HepG2 (cell line): ENCODE results near the gene PGS1. TPM values are rescaled to one million over a fixed set of nuclear protein-coding genes. Genes with fewer than 3 reads are reported as not detected.

ENCODE experiments used
- ATAC-seq: fragments of 200-7000 bp; cut with Tn5 transposase; 3 replicates; pipeline ENCODE4 v1.9.1; 2020; ENCODE audit warnings: mild to moderate bottlenecking, moderate library complexity
- BruUV-seq: library from RNA; stranded (reverse); fragments of 400-500 nt; replicated peaks from 2 replicates; lab custom pipeline; 2021; lab: Mats Ljungman, UMichigan
- CTCF ChIA-PET: fragments of 300-600 bp; formaldehyde crosslinking; extraction: SDS; loops from one replicate; lab custom pipeline; 2021; ENCODE audit warnings: low total read pairs, inconsistent platforms, low intra/inter-chr PET ratio; lab: Yijun Ruan, JAX
- POLR2A ChIA-PET: fragments of 350-600 bp; sonication (Branson Sonifier 250); formaldehyde crosslinking; loops from one replicate; lab custom pipeline; 2020; ENCODE audit warnings: antibody characterized with exemption, inconsistent platforms; lab: Yijun Ruan, JAX
- DNase-seq: peaks from one replicate; pipeline ENCODE4 v3.0.0-alpha.2; 2015; ENCODE audit warnings: low spot score
- FAIRE-seq: peaks from 3 replicates; lab custom pipeline; 2011; peaks lifted over from hg19 to GRCh38; lab: Jason Lieb, UNC
- H2AFZ ChIP-seq: one replicate; pipeline ENCODE4 v1.6.1; 2011; ENCODE audit warnings: low read length, inconsistent platforms
- H3K27ac ChIP-seq: fragments of 300-600 bp; 3 replicates; pipeline ENCODE4 v1.8.0; 2011; ENCODE audit warnings: mixed run types, mild to moderate bottlenecking, mixed read lengths, low read length, inconsistent platforms; ENCODE audit not compliant: insufficient read depth; ENCODE audit errors: extremely low read length
- H3K27me3 ChIP-seq, 2 experiments: fragments of 200-600 bp in 1 of 2; 2 replicates in 1 of 2; 3 replicates in 1 of 2; pipeline versions ENCODE4 v1.6.0 to v1.8.0; 2011; ENCODE audit warnings: low read length in 2 of 2, mild to moderate bottlenecking in 2 of 2, moderate library complexity in 2 of 2, inconsistent platforms in 1 of 2; ENCODE audit not compliant: insufficient read depth in 2 of 2, control insufficient read depth in 1 of 2
- H3K36me3 ChIP-seq, 2 experiments: fragments of 200-600 bp in 1 of 2; replicated peaks in 1 of 2; 2 replicates in 1 of 2; 3 replicates in 1 of 2; pipeline versions ENCODE4 v1.5.1 to v1.8.0; 2011; ENCODE audit warnings: low read length in 2 of 2, inconsistent platforms in 1 of 2; ENCODE audit not compliant: insufficient read depth in 2 of 2, control insufficient read depth in 1 of 2
- H3K4me1 ChIP-seq: 2 replicates; pipeline ENCODE4 v1.5.1; 2012; ENCODE audit warnings: low read length, inconsistent platforms; ENCODE audit not compliant: insufficient read depth
- H3K4me2 ChIP-seq: 2 replicates; pipeline ENCODE4 v1.6.0; 2011; ENCODE audit warnings: low read depth, low read length, inconsistent platforms
- H3K4me3 ChIP-seq, 3 experiments: fragments of 200-600 bp in 1 of 3; sonication (generic), shearing (Covaris generic) in 1 of 3; replicated peaks in 1 of 3; 2 replicates each; pipeline ENCODE4 v1.5.1; 2011 to 2016; ENCODE audit warnings: low read length in 3 of 3, inconsistent platforms in 2 of 3, low read depth in 2 of 3, mild to moderate bottlenecking in 2 of 3, control low read depth in 1 of 3, mixed read lengths in 1 of 3; ENCODE audit not compliant: insufficient read depth in 1 of 3
- H3K79me2 ChIP-seq: one replicate; pipeline ENCODE4 v1.6.1; 2011; ENCODE audit warnings: low read length, inconsistent platforms; ENCODE audit not compliant: insufficient read depth
- H3K9ac ChIP-seq: 2 replicates; pipeline ENCODE4 v1.6.0; 2011; ENCODE audit warnings: mild to moderate bottlenecking, low read depth, low read length, inconsistent platforms; ENCODE audit not compliant: insufficient read depth
- H3K9me3 ChIP-seq: 2 replicates; pipeline ENCODE4 v1.5.1; 2012; ENCODE audit warnings: mild to moderate bottlenecking, low read length
- H4K20me1 ChIP-seq: 2 replicates; pipeline ENCODE4 v1.6.0; 2011; ENCODE audit warnings: inconsistent platforms, mild to moderate bottlenecking, low read length, moderate library complexity; ENCODE audit not compliant: insufficient read depth
- CBX2 ChIP-seq, 2 experiments: fragments of 200-600 bp in 1 of 2; sonication (generic); formaldehyde crosslinking in 1 of 2; IDR thresholded peaks; 2 replicates each; pipeline versions ENCODE4 v1.7.0 to v1.8.1; 2018 to 2022; ENCODE audit warnings: low read depth in 2 of 2, low read length in 1 of 2, mild to moderate bottlenecking in 1 of 2, missing genetic modification reagents in 1 of 2
- CREB3 ChIP-seq: sonication (generic); formaldehyde crosslinking; IDR thresholded peaks from 2 replicates; pipeline ENCODE4 v1.5.0; 2020; ENCODE audit warnings: missing genetic modification reagents
- DMAP1 ChIP-seq: IDR thresholded peaks from 2 replicates; pipeline ENCODE4 v1.6.1; 2016
- DPF2 ChIP-seq: sonication (generic); formaldehyde crosslinking; IDR thresholded peaks from 2 replicates; pipeline ENCODE4 v1.4.0; 2020; ENCODE audit warnings: mild to moderate bottlenecking, low read depth, missing genetic modification reagents, borderline replicate concordance
- EHMT2 ChIP-seq: fragments of 200-600 bp; sonication (generic); IDR thresholded peaks from 2 replicates; pipeline ENCODE4 v1.7.0; 2017; ENCODE audit warnings: antibody characterized with exemption, low read depth, low read length, borderline replicate concordance
- ETV6 ChIP-seq: sonication (generic); formaldehyde crosslinking; conservative IDR thresholded peaks from 2 replicates; pipeline ENCODE4 v1.4.0; 2020; ENCODE audit warnings: missing genetic modification reagents
- KLF9 ChIP-seq: IDR thresholded peaks from 2 replicates; pipeline ENCODE4 v1.6.1; 2016; ENCODE audit warnings: low read depth
- KMT2B ChIP-seq: IDR thresholded peaks from 2 replicates; pipeline ENCODE4 v1.6.1; 2016; ENCODE audit warnings: missing genetic modification reagents, missing compliant biosample characterization
- LRRFIP1 ChIP-seq: sonication (generic); formaldehyde crosslinking; conservative IDR thresholded peaks from 2 replicates; pipeline ENCODE4 v1.4.0; 2020; ENCODE audit warnings: missing genetic modification reagents
- NFKB2 ChIP-seq: sonication (generic); formaldehyde crosslinking; IDR thresholded peaks from 2 replicates; pipeline ENCODE4 v1.4.0; 2020; ENCODE audit warnings: missing genetic modification reagents, borderline replicate concordance
- RBM22 ChIP-seq: fragments of 200-400 bp; formaldehyde crosslinking; optimal IDR thresholded peaks from 2 replicates; pipeline ENCODE3; 2017; ENCODE audit warnings: mild to moderate bottlenecking, low read length, moderate library complexity
- SNAPC2 ChIP-seq: sonication (generic); formaldehyde crosslinking; IDR thresholded peaks from 2 replicates; pipeline ENCODE4 v1.8.1; 2022; ENCODE audit warnings: mild to moderate bottlenecking, missing genetic modification reagents
- ZFAT ChIP-seq: sonication (generic); formaldehyde crosslinking; conservative IDR thresholded peaks from 2 replicates; pipeline ENCODE4 v1.8.1; 2023; ENCODE audit warnings: missing genetic modification reagents, inconsistent platforms
- ZNF160 ChIP-seq: sonication (generic); formaldehyde crosslinking; IDR thresholded peaks from 2 replicates; pipeline ENCODE4 v1.8.0; 2022; ENCODE audit warnings: mild to moderate bottlenecking, inconsistent platforms, missing genetic modification reagents
- ZNF34 ChIP-seq: sonication (generic); formaldehyde crosslinking; IDR thresholded peaks from 2 replicates; pipeline ENCODE4 v1.4.0; 2020; ENCODE audit warnings: mild to moderate bottlenecking, missing genetic modification reagents, borderline replicate concordance
- ZNF484 ChIP-seq: sonication (generic); formaldehyde crosslinking; IDR thresholded peaks from 2 replicates; pipeline ENCODE4 v1.5.1; 2020; ENCODE audit warnings: mild to moderate bottlenecking, low read depth, missing genetic modification reagents, borderline replicate concordance
- ZNF496 ChIP-seq: sonication (generic); formaldehyde crosslinking; IDR thresholded peaks from 2 replicates; pipeline ENCODE4 v1.8.1; 2023; ENCODE audit warnings: mild to moderate bottlenecking, moderate library complexity, missing genetic modification reagents; ENCODE audit not compliant: insufficient replicate concordance
- ZNF691 ChIP-seq: sonication (generic); formaldehyde crosslinking; IDR thresholded peaks from 2 replicates; pipeline ENCODE4 v1.4.0; 2020; ENCODE audit warnings: missing genetic modification reagents, low read depth, mild to moderate bottlenecking, borderline replicate concordance
- ZNF839 ChIP-seq: sonication (generic); formaldehyde crosslinking; IDR thresholded peaks from 2 replicates; pipeline ENCODE4 v1.4.0; 2020; ENCODE audit warnings: missing genetic modification reagents, mild to moderate bottlenecking, borderline replicate concordance
- WGBS: methylation state at CpG from one replicate; pipeline ENCODE4 v1.1.6; 2017; ENCODE audit warnings: low lambda C conversion rate; 5-methylcytosine and 5-hydroxymethylcytosine counted together
- in situ Hi-C: cut with HindIII; loops from 2 replicates; pipeline ENCODE4 v1.10.0; 2017; ENCODE audit warnings: low pct_unique_long_range_greater_than_20kb; ENCODE audit not compliant: extremely low pct_ligation_motif_present
- intact Hi-C: fragments of 100-400 bp; cut with micrococcal nuclease; formaldehyde crosslinking; loops from one replicate; pipeline ENCODE4 v1.10.0; 2022; ENCODE audit not compliant: unreplicated experiment
- polyA plus RNA-seq, 8 experiments: library from polyadenylated mRNA; depleted of rRNA in 3 of 8; stranded (reverse) in 7 of 8; unstranded in 1 of 8; fragments of >200 nt; fragmentation: Illumina TruSeq in 4 of 8; extraction: Trizol in 4 of 8; gene quantifications; 2 replicates each; pipeline versions ENCODE4 v1.2.1 to v1.2.3, GENCODE V29; 2011 to 2016; ENCODE audit warnings: low read depth in 4 of 8, missing spikeins in 1 of 8, mixed read lengths in 1 of 8; ENCODE audit not compliant: insufficient read depth in 1 of 8
- total RNA-seq, 5 experiments: library from RNA; depleted of rRNA; stranded (reverse); fragments of >200 nt; fragmentation: Illumina TruSeq; extraction: Trizol; gene quantifications; 2 replicates each; pipeline ENCODE4 v1.2.3, GENCODE V29; 2016; ENCODE audit warnings: low read depth in 1 of 5
- TF ChIP-seq, protein P1 (sequence below): sonication (generic); formaldehyde crosslinking; IDR thresholded peaks from 2 replicates; pipeline ENCODE4 v1.5.0; 2020; ENCODE audit warnings: missing genetic modification reagents

PGS1 gene
- total and polyA plus RNA-seq, 2 of the 13 experiments (the other 11 are each of a cell fraction or from before 2014, with no cell fraction given) = 25.9 to 31.5 TPM

- ATAC-seq = peak; percentile 85
- peak; percentile 53 for FAIRE-seq
- no peak overlapping the region for H2AFZ ChIP-seq
- intact Hi-C loops (loop anchor here (1.0 kb wide), 1 partner anchor 22 kb away; no protein-coding TSS in a partner anchor), in situ Hi-C loops (no loop called here)
- no peaks in the 10 kb centered on the region for H3K79me2 ChIP-seq
- H3K9me3 ChIP-seq = no peaks in the 10 kb centered on the region
- H3K4me2 ChIP-seq = peak overlapping the region; percentile 15; the same call in 1 of the 2 replicates
- H3K4me3 ChIP-seq = no peak overlapping the region
- peaks cover 12% of the 10 kb centered on the region; the same call in 1 of the 2 replicates for H4K20me1 ChIP-seq
- H3K4me1 ChIP-seq = peaks cover 53% of the 10 kb centered on the region
- peaks cover 47 to 92% of the 10 kb centered on the region in 2 experiments for H3K36me3 ChIP-seq
- BruUV-seq = no TSS peak
- ChIA-PET POLR2A (interaction anchor here (2.4 kb wide), 1 partner anchor 22 kb away, joined by 6 read pairs; no protein-coding TSS in a partner anchor), CTCF (no interaction called here)
- H3K27me3 ChIP-seq = no peaks in the 10 kb centered on the region
- 58% methylated on average over 6 of the region's 6 CpGs for WGBS
- no peak overlapping the region for H3K9ac ChIP-seq
- DNase-seq = peak; percentile 91
- peak overlapping the region; percentile 25 for H3K27ac ChIP-seq
- TF ChIP-seq ZNF160 (CRISPR knock-in tag) (no peak), CBX2 (IDR thresholded peaks at IDR 0.05; ENCODE audit: low read depth, low read length) (no peak), CBX2 (CRISPR knock-in tag; IDR thresholded peaks at IDR 0.05; ENCODE audit: low read depth) (no peak), EHMT2 (no peak), ZFAT (CRISPR knock-in tag) (no peak), RBM22 (no peak), ZNF484 (CRISPR knock-in tag) (no peak), ZNF691 (CRISPR knock-in tag) (peak; percentile 49; the same call in 1 of the 2 replicates), ETV6 (CRISPR knock-in tag) (no peak), LRRFIP1 (no peak), KMT2B (CRISPR knock-in tag) (no peak), NFKB2 (CRISPR knock-in tag) (no peak), SNAPC2 (CRISPR knock-in tag) (no peak), ZNF839 (no peak), DPF2 (peak; percentile 66; the same call in 1 of the 2 replicates), KLF9 (CRISPR knock-in tag) (no peak), DMAP1 (CRISPR knock-in tag) (no peak), ZNF496 (CRISPR knock-in tag) (no peak), CREB3 (CRISPR knock-in tag) (no peak), ZNF34 (CRISPR knock-in tag) (no peak)
- TF ChIP-seq, protein P1, sequence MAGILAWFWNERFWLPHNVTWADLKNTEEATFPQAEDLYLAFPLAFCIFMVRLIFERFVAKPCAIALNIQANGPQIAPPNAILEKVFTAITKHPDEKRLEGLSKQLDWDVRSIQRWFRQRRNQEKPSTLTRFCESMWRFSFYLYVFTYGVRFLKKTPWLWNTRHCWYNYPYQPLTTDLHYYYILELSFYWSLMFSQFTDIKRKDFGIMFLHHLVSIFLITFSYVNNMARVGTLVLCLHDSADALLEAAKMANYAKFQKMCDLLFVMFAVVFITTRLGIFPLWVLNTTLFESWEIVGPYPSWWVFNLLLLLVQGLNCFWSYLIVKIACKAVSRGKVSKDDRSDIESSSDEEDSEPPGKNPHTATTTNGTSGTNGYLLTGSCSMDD (CRISPR knock-in tag) = no peak
These were observed 21.3 kb downstream of the PGS1 start for GRCh38 chr17:78399693-78400144.
